MM.1S (cell line): ENCODE data around the gene ERAS.

Experiments
- CTCF ChIP-seq: fragments of 300-600 bp; sonication (generic); IDR thresholded peaks from 2 replicates; pipeline ENCODE4 v1.5.1; 2016; ENCODE audit warnings: antibody characterized with exemption, low read length, mixed read lengths
- EZH2 ChIP-seq: fragments of 300-600 bp; sonication (generic); optimal IDR thresholded peaks from 2 replicates; pipeline ENCODE3; 2017; ENCODE audit warnings: low read depth, mild to moderate bottlenecking, antibody characterized with exemption, low read length, mixed read lengths

GRCh38 chrX:48793935-48794334, 32.4 kb upstream of the ERAS start:
- no peak for TF ChIP-seq CTCF
- no peak for TF ChIP-seq EZH2
